IMR-90 (cell line): ENCODE measurements around the gene E2F8. TPM values are rescaled to one million over a fixed set of nuclear protein-coding genes. Genes with fewer than 3 reads are reported as not detected.

ENCODE experiments used
- ATAC-seq: fragments of 200-7000 bp; cut with Tn5 transposase; 2 replicates; pipeline ENCODE4 v1.9.1; 2020; ENCODE audit warnings: low read depth, mild to moderate bottlenecking, moderate library complexity
- BruUV-seq: library from RNA; stranded (reverse); fragments of 400-500 nt; replicated peaks from 2 replicates; lab custom pipeline; 2021; lab: Mats Ljungman, UMichigan
- CTCF ChIA-PET: fragments of 300-600 bp; formaldehyde crosslinking; extraction: SDS; loops from one replicate; lab custom pipeline; 2021; ENCODE audit warnings: antibody characterized with exemption; lab: Yijun Ruan, JAX
- POLR2A ChIA-PET: fragments of 300-600 bp; sonication (Branson Sonifier 250); formaldehyde crosslinking; loops from one replicate; lab custom pipeline; 2022; ENCODE audit warnings: antibody characterized with exemption; ENCODE audit not compliant: unreplicated experiment; lab: Charles Lee
- DNase-seq: peaks from one replicate; pipeline ENCODE4 v3.0.0; 2013
- H2AFZ ChIP-seq: replicated peaks from 2 replicates; pipeline ENCODE3; 2013; ENCODE audit warnings: low read length, mild to moderate bottlenecking; ENCODE audit not compliant: poor library complexity
- H2AK5ac ChIP-seq: 2 replicates; pipeline ENCODE4 v1.6.1; 2013; ENCODE audit warnings: low read depth, low read length, inconsistent platforms
- H2AK9ac ChIP-seq: replicated peaks from 2 replicates; pipeline ENCODE3; 2013; ENCODE audit warnings: mild to moderate bottlenecking, low read depth, low read length, moderate library complexity; ENCODE audit not compliant: poor library complexity
- H2BK120ac ChIP-seq: 2 replicates; pipeline ENCODE4 v1.6.1; 2013; ENCODE audit warnings: low read depth, low read length, inconsistent platforms
- H2BK15ac ChIP-seq: 3 replicates; pipeline ENCODE4 v1.6.1; 2013; ENCODE audit warnings: low read depth, low read length, inconsistent platforms
- H2BK20ac ChIP-seq: 2 replicates; pipeline ENCODE4 v1.6.1; 2013; ENCODE audit warnings: low read depth, mild to moderate bottlenecking, inconsistent platforms, low read length, moderate library complexity
- H2BK5ac ChIP-seq: 2 replicates; pipeline ENCODE4 v1.6.1; 2013; ENCODE audit warnings: mild to moderate bottlenecking, low read depth, low read length, inconsistent platforms; ENCODE audit not compliant: poor library complexity, severe bottlenecking
- H3K14ac ChIP-seq: replicated peaks from 2 replicates; pipeline ENCODE4 v1.6.1; 2013; ENCODE audit warnings: low read depth, low read length, inconsistent platforms
- H3K18ac ChIP-seq: 2 replicates; pipeline ENCODE4 v1.6.1; 2013; ENCODE audit warnings: low read depth, low read length, control low read depth
- H3K23ac ChIP-seq: 2 replicates; pipeline ENCODE4 v1.6.1; 2013; ENCODE audit warnings: low read depth, low read length, inconsistent platforms
- H3K27ac ChIP-seq: 2 replicates; pipeline ENCODE4 v1.5.1; 2013; ENCODE audit warnings: mild to moderate bottlenecking, control low read depth, low read length; ENCODE audit not compliant: insufficient read depth
- H3K27me3 ChIP-seq: 2 replicates; pipeline ENCODE4 v1.6.1; 2013; ENCODE audit warnings: low read length; ENCODE audit not compliant: control insufficient read depth, insufficient read depth
- H3K36me3 ChIP-seq: 2 replicates; pipeline ENCODE4 v1.6.1; 2013; ENCODE audit warnings: low read length, mixed read lengths; ENCODE audit not compliant: control insufficient read depth, insufficient read depth
- H3K4ac ChIP-seq: 2 replicates; pipeline ENCODE4 v1.6.1; 2013; ENCODE audit warnings: low read depth, low read length, inconsistent platforms
- H3K4me1 ChIP-seq: 2 replicates; pipeline ENCODE4 v1.6.1; 2013; ENCODE audit warnings: low read length, mixed read lengths; ENCODE audit not compliant: control insufficient read depth, insufficient read depth
- H3K4me2 ChIP-seq: 2 replicates; pipeline ENCODE4 v1.6.1; 2013; ENCODE audit warnings: low read depth, mild to moderate bottlenecking, control low read depth, low read length, moderate library complexity
- H3K4me3 ChIP-seq: 2 replicates; pipeline ENCODE4 v1.5.1; 2013; ENCODE audit warnings: low read depth, mild to moderate bottlenecking, control low read depth, low read length, moderate library complexity; ENCODE audit not compliant: insufficient read depth
- H3K56ac ChIP-seq: 2 replicates; pipeline ENCODE4 v1.6.1; 2013; ENCODE audit warnings: low read length, inconsistent platforms; ENCODE audit not compliant: insufficient read depth; ENCODE audit errors: extremely low read depth
- H3K79me1 ChIP-seq, 2 experiments: 2 replicates each; pipeline ENCODE4 v1.6.1; 2013; ENCODE audit warnings: low read length in 2 of 2, inconsistent platforms in 1 of 2, low read depth in 1 of 2
- H3K9ac ChIP-seq: 2 replicates; pipeline ENCODE4 v1.6.1; 2013; ENCODE audit warnings: low read depth, low read length, control low read depth
- H3K9me1 ChIP-seq: 2 replicates; pipeline ENCODE4 v1.6.1; 2013; ENCODE audit warnings: low read length, inconsistent platforms; ENCODE audit not compliant: insufficient read depth
- H3K9me3 ChIP-seq: 2 replicates; pipeline ENCODE4 v1.6.1; 2013; ENCODE audit warnings: low read length; ENCODE audit not compliant: control insufficient read depth, insufficient read depth
- H4K20me1 ChIP-seq: 2 replicates; pipeline ENCODE4 v1.6.1; 2013; ENCODE audit warnings: low read length, inconsistent platforms; ENCODE audit not compliant: insufficient read depth
- H4K5ac ChIP-seq: 2 replicates; pipeline ENCODE4 v1.6.1; 2013; ENCODE audit warnings: mild to moderate bottlenecking, low read depth, low read length, control low read depth
- H4K8ac ChIP-seq, 2 experiments: 2 replicates each; pipeline ENCODE4 v1.6.1; 2013; ENCODE audit warnings: low read depth in 2 of 2, low read length in 2 of 2, control low read depth in 1 of 2, inconsistent platforms in 1 of 2
- H4K91ac ChIP-seq: 2 replicates; pipeline ENCODE4 v1.6.1; 2013; ENCODE audit warnings: low read depth, low read length, inconsistent platforms; ENCODE audit not compliant: insufficient read depth
- BHLHE40 ChIP-seq: fragments of 150-350 bp; IDR thresholded peaks from 2 replicates; pipeline ENCODE4 v1.6.1; 2016; ENCODE audit warnings: mild to moderate bottlenecking, low read depth, low read length
- CEBPB ChIP-seq: IDR thresholded peaks from 2 replicates; pipeline ENCODE4 v1.6.1; 2012; ENCODE audit warnings: low read depth, low read length, improper control_type of control experiment
- CHD1 ChIP-seq: IDR thresholded peaks from 2 replicates; pipeline ENCODE4 v1.6.1; 2012; ENCODE audit warnings: low read depth, low read length, improper control_type of control experiment
- MAFK ChIP-seq: IDR thresholded peaks from 2 replicates; pipeline ENCODE4 v1.6.1; 2012; ENCODE audit warnings: low read depth, low read length, improper control_type of control experiment
- RAD21 ChIP-seq: IDR thresholded peaks from 2 replicates; pipeline ENCODE4 v1.6.1; 2012; ENCODE audit warnings: low read length, improper control_type of control experiment
- RCOR1 ChIP-seq: IDR thresholded peaks from 2 replicates; pipeline ENCODE4 v1.6.1; 2012; ENCODE audit warnings: mild to moderate bottlenecking, low read length, improper control_type of control experiment; ENCODE audit not compliant: insufficient replicate concordance
- WGBS, 2 experiments: methylation state at CpG; one replicate each; pipeline versions ENCODE4 v1.1.5 to v1.1.7; 2013; ENCODE audit warnings: missing lambda C conversion rate in 2 of 2; ENCODE audit not compliant: insufficient read length in 1 of 2; ENCODE audit errors: extremely low coverage in 2 of 2; 5-methylcytosine and 5-hydroxymethylcytosine counted together
- dilution Hi-C: fragments of 300-500 bp; cut with HindIII; formaldehyde crosslinking; loops from one replicate; pipeline ENCODE4 v1.14.3; 2018; ENCODE audit warnings: low sequenced_read_pairs; ENCODE audit not compliant: unreplicated experiment
- in situ Hi-C: fragments of 300-500 bp; cut with MboI; formaldehyde crosslinking; loops from 3 replicates; pipeline ENCODE4 v1.14.3; 2019; ENCODE audit warnings: low sequenced_read_pairs, inconsistent platforms, mixed read lengths
- intact Hi-C: fragments of 100-400 bp; cut with micrococcal nuclease; formaldehyde crosslinking; loops from 2 replicates; pipeline ENCODE4 v1.10.0; 2022
- polyA plus RNA-seq, 3 experiments: library from polyadenylated mRNA; depleted of rRNA; stranded (reverse); fragments of >200 nt; gene quantifications; 2 replicates each; pipeline ENCODE4 v1.2.3, GENCODE V29; 2012; ENCODE audit warnings: low replicate concordance in 1 of 3
- total RNA-seq: library from RNA; depleted of rRNA; stranded (reverse); fragments of >200 nt; gene quantifications from 2 replicates; pipeline ENCODE4 v1.2.3, GENCODE V29; 2012
- TF ChIP-seq, protein P1 (sequence below): conservative IDR thresholded peaks from 2 replicates; pipeline ENCODE4 v1.5.1; 2012; ENCODE audit warnings: mild to moderate bottlenecking, low read depth, low read length, improper control_type of control experiment

E2F8 gene
- total and polyA plus RNA-seq, 2 of the 4 experiments (the other 2 are of a cell fraction): 1.1 to 2.3 TPM

DNA sequence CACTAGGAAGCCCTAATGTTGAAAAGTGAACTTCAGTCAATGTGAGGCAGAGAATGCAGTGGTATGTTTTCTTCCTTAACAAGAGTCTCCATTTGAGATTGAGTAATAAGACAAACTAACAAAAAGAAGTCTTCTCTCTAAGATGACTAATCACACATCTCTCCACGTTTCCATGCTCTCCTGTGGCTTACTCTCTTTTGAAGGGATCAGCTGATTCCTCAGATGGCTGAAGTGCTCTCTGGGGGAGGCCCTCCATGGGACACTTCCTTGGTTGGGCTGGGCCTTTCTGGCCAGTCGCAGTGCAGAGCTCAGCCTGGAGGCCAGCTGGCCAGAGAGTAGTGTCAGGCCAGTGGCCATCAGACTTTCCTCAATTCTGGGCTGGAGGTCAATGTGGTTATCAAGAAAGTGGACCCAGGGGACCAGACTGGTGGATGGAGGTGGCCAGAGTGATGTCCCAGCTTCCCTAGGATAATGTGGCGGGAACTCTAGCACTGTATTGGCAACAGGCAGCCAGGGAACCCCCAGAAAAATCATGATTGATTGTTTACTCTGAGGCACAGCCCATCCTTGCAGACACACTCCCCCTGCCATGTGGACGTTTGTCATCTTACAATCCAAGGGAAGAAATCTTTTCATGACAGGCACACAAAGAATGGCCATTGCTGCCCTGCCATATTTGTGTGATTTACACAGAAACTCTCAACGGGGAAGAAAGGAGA lies 53.5 kb downstream of the E2F8 start:
- TF ChIP-seq RCOR1: no peak
- no peak for TF ChIP-seq RAD21
- peak; percentile 28; the same call in 1 of the 2 replicates for TF ChIP-seq CEBPB
- TF ChIP-seq MAFK: no peak
- no peak for TF ChIP-seq BHLHE40
- no peak for TF ChIP-seq CHD1
- TF ChIP-seq, protein P1, sequence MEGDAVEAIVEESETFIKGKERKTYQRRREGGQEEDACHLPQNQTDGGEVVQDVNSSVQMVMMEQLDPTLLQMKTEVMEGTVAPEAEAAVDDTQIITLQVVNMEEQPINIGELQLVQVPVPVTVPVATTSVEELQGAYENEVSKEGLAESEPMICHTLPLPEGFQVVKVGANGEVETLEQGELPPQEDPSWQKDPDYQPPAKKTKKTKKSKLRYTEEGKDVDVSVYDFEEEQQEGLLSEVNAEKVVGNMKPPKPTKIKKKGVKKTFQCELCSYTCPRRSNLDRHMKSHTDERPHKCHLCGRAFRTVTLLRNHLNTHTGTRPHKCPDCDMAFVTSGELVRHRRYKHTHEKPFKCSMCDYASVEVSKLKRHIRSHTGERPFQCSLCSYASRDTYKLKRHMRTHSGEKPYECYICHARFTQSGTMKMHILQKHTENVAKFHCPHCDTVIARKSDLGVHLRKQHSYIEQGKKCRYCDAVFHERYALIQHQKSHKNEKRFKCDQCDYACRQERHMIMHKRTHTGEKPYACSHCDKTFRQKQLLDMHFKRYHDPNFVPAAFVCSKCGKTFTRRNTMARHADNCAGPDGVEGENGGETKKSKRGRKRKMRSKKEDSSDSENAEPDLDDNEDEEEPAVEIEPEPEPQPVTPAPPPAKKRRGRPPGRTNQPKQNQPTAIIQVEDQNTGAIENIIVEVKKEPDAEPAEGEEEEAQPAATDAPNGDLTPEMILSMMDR: no peak
- POLR2A ChIA-PET: no interaction called here
- Histone ChIP-seq H4K20me1 (no peaks in the 10 kb centered on the region), H2BK15ac (no peak overlapping the region), H2AK5ac (no peak overlapping the region), H2BK20ac (no peak overlapping the region), H3K27me3 (no peaks in the 10 kb centered on the region), H3K4me1 (no peaks in the 10 kb centered on the region), H3K4me2 (no peak overlapping the region), H2AFZ (no peak overlapping the region), H3K9me3 (no peaks in the 10 kb centered on the region), H4K91ac (no peak overlapping the region), H3K79me1 (no peaks in the 10 kb centered on the region), H4K8ac (no peak overlapping the region), H4K5ac (no peak overlapping the region), H3K4ac (no peak overlapping the region), H3K18ac (no peak overlapping the region), H2BK5ac (no peak overlapping the region), H3K36me3 (no peaks in the 10 kb centered on the region), H3K9ac (no peak overlapping the region), H2BK120ac (no peak overlapping the region), H3K14ac (no peak overlapping the region), H3K9me1 (peaks cover 3% of the 10 kb centered on the region; the same call in 1 of the 2 replicates), H3K23ac (no peak overlapping the region), H2AK9ac (no peak overlapping the region), H3K4me3 (no peak overlapping the region), H3K56ac (no peak overlapping the region), H3K27ac (no peak overlapping the region)
- DNase-seq (peak; percentile 58), ATAC-seq (peak; percentile 80)
- no CpG with 5 or more reads among the region's 5 CpGs for WGBS, 2 experiments
- dilution Hi-C loops: no loop called here
- in situ Hi-C loops: no loop called here
- CTCF ChIA-PET: no interaction called here
- BruUV-seq: no TSS peak
- intact Hi-C loops: no loop called here
